Neural cell (in vitro differentiated cells): ENCODE measurements around the gene FMN2. TPM values are rescaled to one million over a fixed set of nuclear protein-coding genes. Genes with fewer than 3 reads are reported as not detected.

Source experiments
- H2AFZ ChIP-seq: fragments of 200-600, 300-800 bp; sonication (generic), shearing (Covaris generic); 2 replicates; pipeline ENCODE4 v1.6.0; 2014; ENCODE audit warnings: low read depth, mild to moderate bottlenecking, antibody characterized with exemption, low read length, moderate library complexity
- H3F3A ChIP-seq: fragments of 200-600 bp; shearing (Covaris generic); 2 replicates; pipeline ENCODE4 v1.6.1; 2016; ENCODE audit warnings: mild to moderate bottlenecking, moderate library complexity, mixed read lengths, antibody characterized with exemption, low read length; ENCODE audit not compliant: insufficient read depth, poor library complexity, severe bottlenecking
- H3K27ac ChIP-seq: fragments of 200-600, 300-800 bp; sonication (generic), shearing (Covaris generic); 2 replicates; pipeline ENCODE4 v1.5.1; 2014; ENCODE audit warnings: mild to moderate bottlenecking, low read length, moderate library complexity
- H3K27me3 ChIP-seq: fragments of 300-800, 200-600 bp; sonication (generic), shearing (Covaris generic); 2 replicates; pipeline ENCODE4 v1.6.0; 2014; ENCODE audit warnings: mild to moderate bottlenecking, low read depth, low read length, moderate library complexity; ENCODE audit not compliant: insufficient read depth
- H3K36me3 ChIP-seq: fragments of 300-800, 200-600 bp; sonication (generic), shearing (Covaris generic); 2 replicates; pipeline ENCODE4 v1.5.1; 2014; ENCODE audit warnings: mild to moderate bottlenecking, antibody characterized with exemption, low read length, moderate library complexity; ENCODE audit not compliant: insufficient read depth
- H3K4me2 ChIP-seq: fragments of 300-800, 200-600 bp; sonication (generic), shearing (Covaris generic); 2 replicates; pipeline ENCODE4 v1.6.0; 2014; ENCODE audit warnings: mild to moderate bottlenecking, low read length
- H3K4me3 ChIP-seq: fragments of 300-800, 200-600 bp; sonication (generic), shearing (Covaris generic); 2 replicates; pipeline ENCODE4 v1.5.1; 2014; ENCODE audit warnings: mild to moderate bottlenecking, low read length, moderate library complexity
- H3K79me2 ChIP-seq: fragments of 200-600 bp; shearing (Covaris generic); replicated peaks from 2 replicates; pipeline ENCODE4 v1.6.0; 2014; ENCODE audit warnings: mild to moderate bottlenecking, low read length, moderate library complexity; ENCODE audit not compliant: insufficient read depth
- H3K9ac ChIP-seq: fragments of 300-800, 200-600 bp; sonication (generic), shearing (Covaris generic); 2 replicates; pipeline ENCODE4 v1.6.1; 2016; ENCODE audit warnings: mild to moderate bottlenecking, low read length, mixed read lengths
- H3K9me2 ChIP-seq: fragments of 200-600 bp; shearing (Covaris generic); 2 replicates; pipeline ENCODE4 v1.6.1; 2016; ENCODE audit warnings: mild to moderate bottlenecking, low read length, mixed read lengths; ENCODE audit not compliant: insufficient read depth
- H3K9me3 ChIP-seq: fragments of 200-600, 300-800 bp; sonication (generic), shearing (Covaris generic); 2 replicates; pipeline ENCODE4 v1.6.1; 2016; ENCODE audit warnings: mild to moderate bottlenecking, mixed run types, low read length, moderate library complexity, mixed read lengths
- H4K20me1 ChIP-seq: fragments of 200-600 bp; shearing (Covaris generic); 2 replicates; pipeline ENCODE4 v1.6.1; 2016; ENCODE audit warnings: mild to moderate bottlenecking, mixed run types; ENCODE audit not compliant: insufficient read depth
- EP300 ChIP-seq: fragments of 450-650 bp; conservative IDR thresholded peaks from 2 replicates; pipeline ENCODE4 v1.6.1; 2014; ENCODE audit warnings: antibody characterized with exemption, mild to moderate bottlenecking, moderate library complexity; ENCODE audit not compliant: poor library complexity, severe bottlenecking
- EZH2 ChIP-seq: fragments of 200-600, 300-800 bp; shearing (Covaris generic), sonication (generic); IDR thresholded peaks from 2 replicates; pipeline ENCODE4 v1.6.1; 2014; ENCODE audit warnings: antibody characterized with exemption, low read length, borderline replicate concordance, mild to moderate bottlenecking; ENCODE audit not compliant: insufficient read depth, poor library complexity, severe bottlenecking
- MXI1 ChIP-seq: fragments of 450-650 bp; conservative IDR thresholded peaks from 2 replicates; pipeline ENCODE4 v1.6.1; 2014; ENCODE audit warnings: antibody characterized with exemption, mild to moderate bottlenecking; ENCODE audit not compliant: poor library complexity, severe bottlenecking
- POLR2AphosphoS5 ChIP-seq: IDR thresholded peaks from 2 replicates; pipeline ENCODE4 v1.6.1; 2012
- RAD21 ChIP-seq: fragments of 450-650 bp; conservative IDR thresholded peaks from 2 replicates; pipeline ENCODE4 v1.6.1; 2014; ENCODE audit warnings: antibody characterized with exemption, mild to moderate bottlenecking, moderate library complexity
- REST ChIP-seq: IDR thresholded peaks from 2 replicates; pipeline ENCODE4 v1.6.1; 2012; ENCODE audit warnings: borderline replicate concordance
- SMC3 ChIP-seq: fragments of 450-650 bp; conservative IDR thresholded peaks from 2 replicates; pipeline ENCODE4 v1.6.1; 2014; ENCODE audit warnings: antibody characterized with exemption, mild to moderate bottlenecking, moderate library complexity; ENCODE audit not compliant: poor library complexity
- TAF1 ChIP-seq: IDR thresholded peaks from 2 replicates; pipeline ENCODE4 v1.6.1; 2012; ENCODE audit warnings: low read depth
- polyA plus RNA-seq: library from polyadenylated mRNA; depleted of rRNA; stranded (reverse); fragments of >200 nt; gene quantifications from 2 replicates; pipeline ENCODE4 v1.2.3, GENCODE V29; 2014
- TF ChIP-seq, protein P1 (sequence below): fragments of 450-650 bp; IDR thresholded peaks from 2 replicates; pipeline ENCODE4 v1.5.1; 2014; ENCODE audit warnings: antibody characterized with exemption, mild to moderate bottlenecking, moderate library complexity; ENCODE audit not compliant: poor library complexity, severe bottlenecking

FMN2 gene
- polyA plus RNA-seq, 1 donor from 2014 or later = 23.9 TPM

DNA sequence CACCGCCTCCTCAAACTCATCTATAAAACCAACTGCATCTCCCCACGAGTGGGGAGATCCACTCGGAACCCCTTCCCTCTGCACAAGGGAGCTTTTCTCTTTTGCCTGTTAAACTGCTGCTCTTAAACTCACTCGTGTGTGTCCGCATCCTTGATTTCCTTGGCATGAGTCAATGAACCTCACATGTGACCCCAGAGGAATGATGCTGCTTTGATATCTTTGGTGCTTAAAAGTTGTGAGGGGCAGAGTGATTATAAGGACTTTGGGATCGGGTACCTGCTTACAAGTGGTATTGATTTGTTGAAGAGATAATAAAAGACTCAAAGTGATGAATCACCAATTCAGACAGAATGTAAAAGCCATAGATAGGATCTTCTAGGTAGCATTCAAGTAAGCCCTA, 394.9 kb downstream of the FMN2 start:
- no peak for TF ChIP-seq TAF1
- TF ChIP-seq EP300 = no peak
- TF ChIP-seq, protein P1, sequence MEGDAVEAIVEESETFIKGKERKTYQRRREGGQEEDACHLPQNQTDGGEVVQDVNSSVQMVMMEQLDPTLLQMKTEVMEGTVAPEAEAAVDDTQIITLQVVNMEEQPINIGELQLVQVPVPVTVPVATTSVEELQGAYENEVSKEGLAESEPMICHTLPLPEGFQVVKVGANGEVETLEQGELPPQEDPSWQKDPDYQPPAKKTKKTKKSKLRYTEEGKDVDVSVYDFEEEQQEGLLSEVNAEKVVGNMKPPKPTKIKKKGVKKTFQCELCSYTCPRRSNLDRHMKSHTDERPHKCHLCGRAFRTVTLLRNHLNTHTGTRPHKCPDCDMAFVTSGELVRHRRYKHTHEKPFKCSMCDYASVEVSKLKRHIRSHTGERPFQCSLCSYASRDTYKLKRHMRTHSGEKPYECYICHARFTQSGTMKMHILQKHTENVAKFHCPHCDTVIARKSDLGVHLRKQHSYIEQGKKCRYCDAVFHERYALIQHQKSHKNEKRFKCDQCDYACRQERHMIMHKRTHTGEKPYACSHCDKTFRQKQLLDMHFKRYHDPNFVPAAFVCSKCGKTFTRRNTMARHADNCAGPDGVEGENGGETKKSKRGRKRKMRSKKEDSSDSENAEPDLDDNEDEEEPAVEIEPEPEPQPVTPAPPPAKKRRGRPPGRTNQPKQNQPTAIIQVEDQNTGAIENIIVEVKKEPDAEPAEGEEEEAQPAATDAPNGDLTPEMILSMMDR = no peak
- TF ChIP-seq SMC3 = no peak
- TF ChIP-seq MXI1 = no peak
- TF ChIP-seq POLR2AphosphoS5 = no peak
- TF ChIP-seq RAD21 = no peak
- TF ChIP-seq EZH2 = no peak
- TF ChIP-seq REST = no peak
- H3F3A ChIP-seq = no peaks in the 10 kb centered on the region
- no peaks in the 10 kb centered on the region for H3K79me2 ChIP-seq

GRCh38 chr1:240487493-240487892, 395.8 kb downstream of the FMN2 start:
- Histone ChIP-seq H3K36me3 (no peaks in the 10 kb centered on the region), H3K4me3 (no peak overlapping the region), H3K27me3 (peaks cover 3% of the 10 kb centered on the region), H3K9me2 (no peaks in the 10 kb centered on the region), H3K9ac (no peak overlapping the region), H4K20me1 (no peaks in the 10 kb centered on the region), H3K79me2 (no peaks in the 10 kb centered on the region), H3F3A (no peaks in the 10 kb centered on the region), H3K27ac (no peak overlapping the region), H3K4me2 (no peak overlapping the region), H2AFZ (no peak overlapping the region), H3K9me3 (no peaks in the 10 kb centered on the region)
- TF ChIP-seq, protein P1 = no peak

More for the DNA sequence above, 394.9 kb downstream of the FMN2 start:
- Histone ChIP-seq H3K27me3 (no peaks in the 10 kb centered on the region), H3K9me3 (no peaks in the 10 kb centered on the region), H2AFZ (no peak overlapping the region), H3K4me2 (no peak overlapping the region), H3K9ac (no peak overlapping the region), H3K9me2 (no peaks in the 10 kb centered on the region), H3K4me3 (no peak overlapping the region), H3K36me3 (no peaks in the 10 kb centered on the region), H4K20me1 (no peaks in the 10 kb centered on the region), H3K27ac (no peak overlapping the region)
